SK-N-SH (cell line): ENCODE measurements around the gene TMEM44. TPM values are rescaled to one million over a fixed set of nuclear protein-coding genes. Genes with fewer than 3 reads are reported as not detected.

Experiments used
- CTCF ChIA-PET: fragments of 300-600, 350-600 bp; formaldehyde crosslinking; extraction: SDS; loops from one replicate; lab custom pipeline; 2021; lab: Yijun Ruan, JAX
- POLR2A ChIA-PET: fragments of 350-600 bp; sonication (Branson Sonifier 250); formaldehyde crosslinking; extraction: SDS; loops from one replicate; lab custom pipeline; 2020; ENCODE audit warnings: antibody characterized with exemption, inconsistent platforms; lab: Yijun Ruan, JAX
- DNase-seq: peaks from one replicate; pipeline ENCODE4 v3.0.0; 2012
- H2AFZ ChIP-seq: fragments of 200-600 bp; sonication (generic); 2 replicates; pipeline ENCODE4 v1.8.1; 2016; ENCODE audit warnings: antibody characterized with exemption, mild to moderate bottlenecking, low read depth
- H3F3A ChIP-seq: fragments of 200-600 bp; sonication (generic); replicated peaks from 2 replicates; pipeline ENCODE3; 2016; ENCODE audit warnings: antibody characterized with exemption, mild to moderate bottlenecking; ENCODE audit not compliant: insufficient read depth
- H3K27ac ChIP-seq, 2 experiments: fragments of 200-500 bp in 1 of 2; fragments of 200-600 bp in 1 of 2; sonication (Bioruptor generic) in 1 of 2; sonication (generic), shearing (Covaris generic) in 1 of 2; 2 replicates each; pipeline versions ENCODE4 v1.5.1 to v1.6.1; 2014 to 2016; ENCODE audit warnings: low read depth in 2 of 2, inconsistent platforms in 1 of 2, low read length in 1 of 2, mild to moderate bottlenecking in 1 of 2, mixed read lengths in 1 of 2
- H3K27me3 ChIP-seq: fragments of 200-600 bp; sonication (generic), shearing (Covaris generic); 2 replicates; pipeline ENCODE4 v1.6.1; 2016; ENCODE audit warnings: mixed run types; ENCODE audit not compliant: insufficient read depth
- H3K36me3 ChIP-seq, 2 experiments: fragments of 200-500 bp in 1 of 2; fragments of 200-600 bp in 1 of 2; sonication (Bioruptor generic) in 1 of 2; sonication (generic) in 1 of 2; replicated peaks in 1 of 2; 2 replicates each; pipeline versions ENCODE3 to v1.5.1; 2014 to 2016; ENCODE audit warnings: low read length in 1 of 2, mild to moderate bottlenecking in 1 of 2; ENCODE audit not compliant: insufficient read depth in 2 of 2, control insufficient read depth in 1 of 2
- H3K4me1 ChIP-seq, 2 experiments: fragments of 200-500 bp in 1 of 2; fragments of 200-600 bp in 1 of 2; sonication (Bioruptor generic) in 1 of 2; sonication (generic), shearing (Covaris generic) in 1 of 2; 2 replicates each; pipeline versions ENCODE4 v1.5.1 to v1.6.1; 2014 to 2016; ENCODE audit warnings: low read depth in 1 of 2, low read length in 1 of 2, mixed run types in 1 of 2; ENCODE audit not compliant: insufficient read depth in 2 of 2, control insufficient read depth in 1 of 2
- H3K4me2 ChIP-seq: fragments of 200-600 bp; sonication (generic), shearing (Covaris generic); 2 replicates; pipeline ENCODE4 v1.6.1; 2017; ENCODE audit warnings: mixed run types
- H3K4me3 ChIP-seq, 2 experiments: fragments of 200-500 bp in 1 of 2; fragments of 200-600 bp in 1 of 2; sonication (Bioruptor generic) in 1 of 2; sonication (generic), shearing (Covaris generic) in 1 of 2; 2 replicates each; pipeline versions ENCODE4 v1.5.1 to v1.8.1; 2014 to 2016; ENCODE audit warnings: low read depth in 2 of 2, inconsistent platforms in 1 of 2, low read length in 1 of 2, mild to moderate bottlenecking in 1 of 2, mixed read lengths in 1 of 2, moderate library complexity in 1 of 2
- H3K79me2 ChIP-seq: fragments of 200-600 bp; sonication (generic); 2 replicates; pipeline ENCODE4 v1.8.1; 2017; ENCODE audit warnings: mild to moderate bottlenecking; ENCODE audit not compliant: insufficient read depth
- H3K9ac ChIP-seq: fragments of 200-600 bp; sonication (generic); 2 replicates; pipeline ENCODE4 v1.6.1; 2017; ENCODE audit warnings: mixed run types
- H3K9me2 ChIP-seq: fragments of 200-600 bp; sonication (generic); 2 replicates; pipeline ENCODE4 v1.6.1; 2017; ENCODE audit warnings: mixed run types
- H3K9me3 ChIP-seq: fragments of 200-600 bp; sonication (generic); 2 replicates; pipeline ENCODE4 v1.6.1; 2017; ENCODE audit warnings: mixed run types, mild to moderate bottlenecking, moderate library complexity
- H4K20me1 ChIP-seq: fragments of 200-600 bp; sonication (generic); 2 replicates; pipeline ENCODE4 v1.6.1; 2017; ENCODE audit warnings: mild to moderate bottlenecking, mixed run types; ENCODE audit not compliant: insufficient read depth
- CHD2 ChIP-seq: fragments of 150-350 bp; IDR thresholded peaks from 2 replicates; pipeline ENCODE4 v1.6.1; 2018; ENCODE audit warnings: low read length; ENCODE audit not compliant: partially characterized antibody
- CTCF ChIP-seq: fragments of 200-600 bp; sonication (generic); IDR thresholded peaks from 2 replicates; pipeline ENCODE4 v1.6.1; 2017; ENCODE audit warnings: antibody characterized with exemption, mild to moderate bottlenecking, moderate library complexity
- ELF1 ChIP-seq: IDR thresholded peaks from 2 replicates; pipeline ENCODE4 v1.4.0; 2012
- EP300 ChIP-seq, 2 experiments: IDR thresholded peaks; 2 replicates each; pipeline versions ENCODE4 v1.4.0 to v1.6.1; 2012; ENCODE audit warnings: borderline replicate concordance in 1 of 2, low read depth in 1 of 2, low read length in 1 of 2
- EZH2phosphoT487 ChIP-seq: fragments of 200-600 bp; sonication (generic); IDR thresholded peaks from 2 replicates; pipeline ENCODE4 v1.6.1; 2017; ENCODE audit warnings: low read depth, mixed run types, mild to moderate bottlenecking, antibody characterized with exemption, moderate library complexity, borderline replicate concordance
- FOXM1 ChIP-seq: IDR thresholded peaks from 2 replicates; pipeline ENCODE4 v1.4.0; 2012; ENCODE audit warnings: low read depth, mild to moderate bottlenecking
- IRF3 ChIP-seq: fragments of 150-350 bp; IDR thresholded peaks from 2 replicates; pipeline ENCODE4 v1.6.1; 2016; ENCODE audit warnings: mild to moderate bottlenecking, low read depth, low read length
- JUND ChIP-seq: IDR thresholded peaks from 2 replicates; pipeline ENCODE4 v1.4.0; 2012
- MAX ChIP-seq: IDR thresholded peaks from 2 replicates; pipeline ENCODE4 v1.4.0; 2012; ENCODE audit warnings: low read depth
- MXI1 ChIP-seq: IDR thresholded peaks from 2 replicates; pipeline ENCODE4 v1.6.1; 2012; ENCODE audit warnings: mild to moderate bottlenecking, low read depth, low read length, improper control_type of control experiment
- NFIC ChIP-seq: IDR thresholded peaks from 2 replicates; pipeline ENCODE4 v1.4.0; 2012; ENCODE audit warnings: borderline replicate concordance
- PBX3 ChIP-seq: IDR thresholded peaks from 2 replicates; pipeline ENCODE4; 2012
- REST ChIP-seq: IDR thresholded peaks from 2 replicates; pipeline ENCODE4 v1.6.1; 2012; ENCODE audit warnings: mild to moderate bottlenecking, low read depth, low read length, moderate library complexity
- SIN3A ChIP-seq: IDR thresholded peaks from 2 replicates; pipeline ENCODE4 v1.6.1; 2012; ENCODE audit warnings: low read depth, mild to moderate bottlenecking, low read length, moderate library complexity, borderline replicate concordance
- TCF12 ChIP-seq: IDR thresholded peaks from 2 replicates; pipeline ENCODE4 v1.4.0; 2012
- TEAD4 ChIP-seq: IDR thresholded peaks from 2 replicates; pipeline ENCODE4 v1.4.0; 2012; ENCODE audit warnings: mild to moderate bottlenecking, borderline replicate concordance; ENCODE audit not compliant: insufficient read depth
- USF1 ChIP-seq: IDR thresholded peaks from 2 replicates; pipeline ENCODE4 v1.4.0; 2012; ENCODE audit warnings: low read depth, borderline replicate concordance
- WGBS: methylation state at CpG from one replicate; pipeline ENCODE4 v1.1.6; 2017; ENCODE audit warnings: low lambda C conversion rate; 5-methylcytosine and 5-hydroxymethylcytosine counted together
- polyA plus RNA-seq, 3 experiments: library from polyadenylated mRNA; depleted of rRNA; stranded (reverse); fragments of >200 nt; gene quantifications; 2 replicates each; pipeline ENCODE4 v1.2.3, GENCODE V29; 2012

The TMEM44 gene
- polyA plus RNA-seq, 1 of the 3 experiments (the other 2 are of a cell fraction), result 22.6 TPM

- H3K9me3 ChIP-seq, result no peaks in the 10 kb centered on the region
- peaks cover 14 to 16% of the 10 kb centered on the region in 2 experiments for H3K36me3 ChIP-seq
- POLR2A ChIA-PET, result interaction anchor here (1.2 to 2.4 kb wide), 4 partner anchors 10 to 597 kb away, joined by 4 to 12 read pairs (median 6); partner anchors contain the start of genes FAM43A and TMEM44
- CTCF ChIA-PET, result interaction anchor here (0.7 to 5.9 kb wide), 22 partner anchors 10 to 768 kb away, joined by 3 to 69 read pairs (median 6); partner anchors contain the start of genes TMEM44 and XXYLT1
- no peaks in the 10 kb centered on the region for H3K27me3 ChIP-seq
- no peaks in the 10 kb centered on the region for H3F3A ChIP-seq
- H4K20me1 ChIP-seq, result peaks cover 15% of the 10 kb centered on the region
- H3K9me2 ChIP-seq, result no peaks in the 10 kb centered on the region
- peak overlapping the region; percentile 69 for H2AFZ ChIP-seq
- H3K27ac ChIP-seq, result peak overlapping the region; percentile 83 to 92
- TF ChIP-seq USF1 (no peak), TEAD4 (no peak), MAX (no peak), EP300 (IDR thresholded peaks at IDR 0.05; ENCODE audit: borderline replicate concordance in 1 of 2, low read depth in 1 of 2, low read length in 1 of 2) (no peak), EZH2phosphoT487 (no peak), MXI1 (no peak), ELF1 (no peak), NFIC (no peak), REST (no peak), TCF12 (no peak), IRF3 (no peak), FOXM1 (no peak), PBX3 (no peak), JUND (no peak), SIN3A (no peak), CHD2 (no peak), CTCF (no peak)
- peaks cover 41% of the 10 kb centered on the region for H3K79me2 ChIP-seq
- peak overlapping the region; percentile 78 for H3K9ac ChIP-seq
- 31% methylated on average over 5 of the region's 5 CpGs for whole genome bisulfite sequencing
- peak overlapping the region; percentile 73 for H3K4me2 ChIP-seq
- no peak for DNase-seq
- peak overlapping the region; percentile 94 to 95 for H3K4me3 ChIP-seq
- H3K4me1 ChIP-seq, result peaks cover 10 to 12% of the 10 kb centered on the region in 2 experiments; a peak in 3 of 4 replicates
Observed at GRCh38 chr3:194672876-194673275, 39.7 kb upstream of the TMEM44 start.
